Lower leg skin (tissue), 3 donors: ENCODE measurements around the gene ZNF496.
"Not testable (repeated sequence)": the region's sequence is repeated elsewhere in the genome, so short reads cannot be mapped to it uniquely, and the experiment has no call there.

ENCODE experiments used
- CTCF ChIP-seq, 3 donors: fragments of 450-650 bp; IDR thresholded peaks; one replicate each; pipeline ENCODE4 v1.5.1; 2016; ENCODE audit warnings: antibody characterized with exemption in 3 of 3, mild to moderate bottlenecking in 3 of 3, moderate library complexity in 2 of 3
- POLR2A ChIP-seq, 2 donors: fragments of 450-650 bp; IDR thresholded peaks; one replicate each; pipeline ENCODE4 v1.6.1; 2016 to 2017; ENCODE audit warnings: antibody characterized with exemption in 2 of 2, mild to moderate bottlenecking in 1 of 2, moderate library complexity in 1 of 2

- not testable (repeated sequence) for TF ChIP-seq CTCF, POLR2A (IDR thresholded peaks at IDR 0.05)
Measured at GRCh38 chr1:247355160-247355559, 23.5 kb upstream of the ZNF496 start.
